ENCODE data around the gene ATP6V0C.
A peak's percentile ranks its signal among the peaks of the same experiment; 100 is the strongest.
"Not testable (repeated sequence)": the region's sequence is repeated elsewhere in the genome, so short reads cannot be mapped to it uniquely, and the experiment has no call there.

ATP6V0C gene

GRCh38 chr16:2533912-2534311 lies 20.2 kb downstream of the ATP6V0C start:
- TF ChIP-seq, protein P1, sequence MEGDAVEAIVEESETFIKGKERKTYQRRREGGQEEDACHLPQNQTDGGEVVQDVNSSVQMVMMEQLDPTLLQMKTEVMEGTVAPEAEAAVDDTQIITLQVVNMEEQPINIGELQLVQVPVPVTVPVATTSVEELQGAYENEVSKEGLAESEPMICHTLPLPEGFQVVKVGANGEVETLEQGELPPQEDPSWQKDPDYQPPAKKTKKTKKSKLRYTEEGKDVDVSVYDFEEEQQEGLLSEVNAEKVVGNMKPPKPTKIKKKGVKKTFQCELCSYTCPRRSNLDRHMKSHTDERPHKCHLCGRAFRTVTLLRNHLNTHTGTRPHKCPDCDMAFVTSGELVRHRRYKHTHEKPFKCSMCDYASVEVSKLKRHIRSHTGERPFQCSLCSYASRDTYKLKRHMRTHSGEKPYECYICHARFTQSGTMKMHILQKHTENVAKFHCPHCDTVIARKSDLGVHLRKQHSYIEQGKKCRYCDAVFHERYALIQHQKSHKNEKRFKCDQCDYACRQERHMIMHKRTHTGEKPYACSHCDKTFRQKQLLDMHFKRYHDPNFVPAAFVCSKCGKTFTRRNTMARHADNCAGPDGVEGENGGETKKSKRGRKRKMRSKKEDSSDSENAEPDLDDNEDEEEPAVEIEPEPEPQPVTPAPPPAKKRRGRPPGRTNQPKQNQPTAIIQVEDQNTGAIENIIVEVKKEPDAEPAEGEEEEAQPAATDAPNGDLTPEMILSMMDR (IDR thresholded peaks at IDR 0.05; ENCODE audit: low read depth, low read length) = no peak
- no peak for DNase-seq (ENCODE audit: extremely low read depth, low read depth)

GRCh38 chr16:2534335-2534734 lies 20.6 kb downstream of the ATP6V0C start:
- DNase-seq (ENCODE audit: extremely low read depth, low read depth) = not testable (repeated sequence)

GRCh38 chr16:2535625-2536013 lies 21.9 kb downstream of the ATP6V0C start:
- no peak for DNase-seq (ENCODE audit: extremely low read depth, low read depth)
- TF ChIP-seq, protein P1 (IDR thresholded peaks at IDR 0.05; ENCODE audit: low read depth, low read length) = no peak

DNA sequence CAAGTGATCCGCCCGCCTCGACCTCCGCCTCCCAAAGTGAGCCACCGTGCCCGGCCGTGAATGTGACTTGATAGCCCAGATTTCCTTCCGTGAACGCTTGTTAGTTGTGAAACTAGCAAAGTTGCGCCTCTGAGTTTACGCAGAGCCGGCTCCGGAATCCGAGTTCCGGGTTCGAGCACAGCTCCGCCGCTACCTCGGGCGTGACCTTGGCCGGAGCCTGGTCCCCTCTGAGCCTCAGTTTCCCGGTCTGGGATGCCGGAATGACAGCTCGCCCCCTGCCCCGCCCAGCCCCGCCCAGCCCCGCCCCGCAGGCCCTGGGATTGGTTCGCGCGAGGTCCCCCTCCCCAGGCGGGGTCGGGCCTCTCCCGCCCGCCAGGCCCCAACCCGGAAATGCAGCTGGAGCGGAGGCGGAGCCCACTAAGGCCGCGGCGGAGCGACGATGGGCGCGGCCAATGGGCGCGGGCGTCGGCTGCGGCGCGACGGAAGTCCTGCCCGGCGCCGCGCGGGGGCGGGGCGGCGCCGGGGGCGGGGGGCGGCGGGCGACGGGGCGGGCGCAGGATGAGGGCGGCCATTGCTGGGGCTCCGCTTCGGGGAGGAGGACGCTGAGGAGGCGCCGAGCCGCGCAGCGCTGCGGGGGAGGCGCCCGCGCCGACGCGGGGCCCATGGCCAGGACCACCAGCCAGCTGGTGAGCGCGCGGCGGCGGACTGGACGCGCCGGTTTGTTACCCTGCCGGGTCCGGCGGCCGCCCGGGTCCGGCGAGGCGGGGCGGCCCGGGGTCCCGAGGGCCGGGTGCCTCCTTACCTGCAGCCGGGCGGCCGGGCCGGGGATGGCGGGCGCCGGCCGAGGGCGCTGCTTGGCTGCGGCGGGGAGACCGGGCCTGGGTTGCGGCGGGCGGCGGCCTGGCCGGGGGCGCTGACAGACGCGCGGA lies 24.0 kb downstream of the ATP6V0C start, which contains the start of gene PDPK1:
PDPK1 (plus strand) TSS at position 571 of the 929 bp plus-strand sequence; CDS start at position 663, 92 bp downstream.
- TF ChIP-seq, protein P1 (IDR thresholded peaks at IDR 0.05; ENCODE audit: low read depth, low read length) = no peak
- DNase-seq (ENCODE audit: extremely low read depth, low read depth) = peak; percentile 83

GRCh38 chr16:2539192-2539844 lies 25.6 kb downstream of the ATP6V0C start:
- not testable (repeated sequence) for DNase-seq (ENCODE audit: extremely low read depth, low read depth)

DNA sequence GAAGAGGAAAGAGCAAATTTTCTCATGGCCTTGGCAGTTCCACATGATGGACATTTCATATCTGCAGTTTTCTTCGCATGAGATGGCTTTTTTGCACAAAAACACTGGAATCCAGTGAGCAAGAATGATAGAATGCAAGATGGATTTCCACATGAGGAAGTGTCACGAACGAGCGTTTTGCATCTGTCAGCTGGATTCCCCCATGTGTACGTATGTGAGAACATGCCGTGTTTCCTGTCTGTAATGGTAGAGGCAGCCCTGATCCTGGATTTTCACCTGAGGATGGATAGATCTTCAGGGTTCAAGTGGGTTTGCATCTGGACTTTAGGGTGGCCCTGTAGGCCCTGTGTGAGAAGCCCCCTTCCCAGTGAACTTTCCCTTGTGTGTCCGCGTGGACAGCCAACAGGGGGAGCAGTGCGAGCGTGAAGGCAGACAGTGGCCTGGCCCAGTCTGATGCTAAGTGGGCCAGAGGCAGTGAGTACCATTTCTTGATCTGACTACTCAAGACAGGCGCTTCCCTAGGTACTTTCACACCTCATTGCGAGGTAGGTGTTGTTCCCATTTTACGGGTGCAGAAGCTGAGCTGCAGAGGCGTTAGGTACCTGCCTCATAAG lies 26.2 kb downstream of the ATP6V0C start:
- not testable (repeated sequence) for DNase-seq (ENCODE audit: extremely low read depth, low read depth)
- TF ChIP-seq, protein P1 (IDR thresholded peaks at IDR 0.05; ENCODE audit: low read depth, low read length) = peak; percentile 35

DNA sequence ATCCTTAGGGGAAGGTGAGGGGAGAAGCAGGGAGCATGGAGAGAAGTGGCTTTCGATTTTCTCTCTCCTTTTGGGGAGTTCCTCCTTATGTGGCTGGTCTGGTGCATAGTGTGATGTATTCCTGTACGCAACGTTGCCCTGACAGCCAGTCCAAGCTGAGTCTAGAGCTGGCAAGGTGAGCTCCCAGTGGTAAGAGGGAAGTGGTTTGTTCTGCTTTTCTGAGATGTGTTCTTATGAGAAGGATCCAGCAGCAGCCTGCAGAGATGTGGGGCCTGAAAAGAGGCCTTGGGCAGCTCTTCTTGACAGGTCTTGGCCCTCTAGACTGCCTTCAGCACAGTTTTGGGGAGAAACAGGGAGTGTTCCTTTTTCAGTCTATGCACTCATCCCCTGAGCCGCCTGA lies 27.2 kb downstream of the ATP6V0C start:
- DNase-seq (ENCODE audit: extremely low read depth, low read depth) = not testable (repeated sequence)

- not testable (repeated sequence) for DNase-seq (ENCODE audit: extremely low read depth, low read depth)
Measured at GRCh38 chr16:2541409-2541808, 27.7 kb downstream of the ATP6V0C start.

DNA sequence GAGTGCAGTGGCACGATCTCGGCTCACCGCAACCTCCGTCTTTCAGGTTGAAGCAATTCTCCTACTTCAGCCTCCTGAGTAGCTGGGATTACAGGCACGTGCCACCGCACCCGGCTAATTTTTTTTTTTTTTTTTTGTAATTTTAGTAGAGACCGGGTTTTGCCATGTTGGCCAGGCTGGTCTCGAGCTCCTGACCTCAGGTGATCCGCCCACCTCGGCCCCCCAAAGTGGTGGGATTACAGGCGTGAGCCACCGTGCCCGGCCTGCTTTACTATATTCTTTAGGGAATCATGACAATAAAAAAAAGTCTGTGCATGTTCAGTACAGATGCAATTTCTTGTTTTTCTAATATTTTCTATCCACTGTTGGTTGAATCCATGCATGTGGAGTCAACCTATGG lies 30.0 kb downstream of the ATP6V0C start:
- not testable (repeated sequence) for DNase-seq (ENCODE audit: extremely low read depth, low read depth)

- not testable (repeated sequence) for DNase-seq (ENCODE audit: extremely low read depth, low read depth)
Measured at GRCh38 chr16:2550283-2550878, 36.6 kb downstream of the ATP6V0C start.

GRCh38 chr16:2551420-2551889 lies 37.7 kb downstream of the ATP6V0C start:
- not testable (repeated sequence) for DNase-seq (ENCODE audit: extremely low read depth, low read depth)

DNA sequence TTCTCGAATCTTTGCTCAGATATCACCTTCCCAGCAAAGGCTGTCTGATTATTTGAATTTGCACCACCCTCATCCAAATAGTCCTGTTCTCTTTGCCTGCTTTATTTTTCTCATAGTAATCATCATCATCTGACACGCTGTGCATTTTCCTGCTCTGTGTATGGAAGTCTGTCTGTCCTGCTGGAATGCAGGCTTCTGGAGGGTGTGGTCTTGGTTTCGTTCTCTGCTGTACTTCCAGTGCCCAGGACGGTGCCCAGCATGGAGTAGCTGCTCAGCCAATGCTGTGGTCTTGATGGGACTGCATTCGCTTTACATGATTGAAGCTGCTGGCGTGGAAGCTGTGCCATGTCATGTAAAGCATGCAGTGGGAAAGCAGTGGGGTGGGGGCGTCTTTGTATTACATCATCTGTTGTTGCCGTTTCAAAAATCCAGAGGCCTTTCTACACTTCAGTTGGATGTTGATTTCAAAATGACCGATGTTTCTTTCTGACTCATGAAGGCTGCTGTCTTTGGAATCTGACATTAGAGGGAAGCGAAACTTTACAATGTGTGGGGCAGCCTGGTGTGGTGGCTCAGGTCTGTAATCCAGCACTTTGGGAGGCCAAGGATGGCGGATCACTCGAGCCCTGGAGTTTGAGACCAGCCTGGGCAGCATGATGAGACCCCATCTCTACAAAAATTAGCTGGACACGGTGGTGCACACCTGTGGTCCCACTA lies 41.1 kb downstream of the ATP6V0C start:
- not testable (repeated sequence) for DNase-seq (ENCODE audit: extremely low read depth, low read depth)

GRCh38 chr16:2557150-2557549 lies 43.4 kb downstream of the ATP6V0C start:
- not testable (repeated sequence) for DNase-seq (ENCODE audit: extremely low read depth, low read depth)

All from AG09319 (cell line).